Left kidney (tissue), 2 donors: ENCODE data around the gene ETF1. TPM values are rescaled to one million over a fixed set of nuclear protein-coding genes. Genes with fewer than 3 reads are reported as not detected.
"Not testable (repeated sequence)": the region's sequence is repeated elsewhere in the genome, so short reads cannot be mapped to it uniquely, and the experiment has no call there.

Experiments
- DNase-seq: peaks from one replicate; pipeline ENCODE4 v3.0.0-alpha.2; 2013
- polyA plus RNA-seq: library from polyadenylated mRNA; unstranded; fragments of 120-200 nt; gene quantifications from one replicate; pipeline ENCODE4 v1.2.1, GENCODE V29; 2013; ENCODE audit not compliant: insufficient read length

ETF1 gene
- polyA plus RNA-seq, 1 donor: 88.6 TPM

DNA sequence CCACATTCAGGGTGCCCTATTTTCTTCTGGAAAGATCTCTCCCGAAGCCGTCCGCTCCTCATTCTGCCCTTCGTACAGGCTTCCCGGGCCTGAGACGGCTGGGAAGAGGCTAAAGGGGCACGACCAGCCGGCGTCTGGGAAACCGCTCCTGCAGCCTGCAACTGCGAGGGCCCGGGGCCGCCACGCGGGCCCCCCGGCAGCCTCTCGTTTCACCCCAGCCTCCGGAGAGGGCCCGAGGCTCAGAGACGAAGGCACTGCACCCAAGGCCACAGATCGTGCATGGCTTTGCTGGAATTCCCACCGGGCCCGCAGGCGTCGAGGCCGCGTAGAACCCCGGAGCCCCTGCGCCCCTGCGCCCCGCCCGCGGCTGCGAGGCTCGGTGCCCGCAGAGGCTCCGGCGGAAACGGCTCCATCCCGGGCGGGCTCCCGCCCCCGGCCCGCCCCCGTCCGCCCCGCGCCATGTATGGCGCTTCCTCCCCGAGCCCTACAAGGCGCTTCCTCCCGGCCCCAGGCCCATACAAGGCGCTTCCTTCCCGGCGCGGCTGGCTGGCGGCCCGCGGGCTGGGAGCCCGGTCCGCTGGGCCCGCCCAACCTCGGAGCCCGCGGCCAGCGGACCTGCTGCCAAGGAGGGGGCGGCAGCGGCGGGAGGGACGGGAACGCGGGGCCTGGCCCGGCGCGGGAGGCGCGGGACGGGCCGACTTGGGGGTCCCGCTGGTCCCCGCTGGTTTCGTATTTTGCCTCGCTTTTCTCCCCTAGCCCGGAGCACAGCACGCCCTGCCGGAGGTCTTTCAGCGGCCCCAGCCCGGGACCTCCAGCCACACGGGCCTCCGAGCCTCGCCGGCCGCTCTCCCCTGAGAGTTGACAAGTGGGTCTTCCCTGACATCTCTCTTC is 51.1 kb downstream of the ETF1 start:
- DNase-seq: peak; percentile 87

DNA sequence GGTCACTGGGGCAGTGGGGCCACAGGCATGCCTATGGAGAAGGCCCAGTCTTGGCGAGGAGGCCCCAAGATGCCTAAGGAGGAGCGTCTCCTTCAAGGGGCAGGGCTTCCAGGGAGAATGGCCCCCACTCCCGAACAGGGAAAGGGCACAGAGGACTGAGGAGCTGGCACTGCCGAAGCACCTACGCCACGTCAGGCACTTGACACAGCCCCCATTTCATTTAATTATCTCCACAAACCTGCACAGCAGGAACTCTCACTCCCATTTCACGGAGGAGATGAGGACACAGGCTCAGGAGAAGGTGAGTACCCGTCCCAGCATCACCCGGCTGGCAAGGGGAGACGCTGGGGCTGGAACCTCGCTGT is 51.8 kb downstream of the ETF1 start:
- no peak for DNase-seq

DNA sequence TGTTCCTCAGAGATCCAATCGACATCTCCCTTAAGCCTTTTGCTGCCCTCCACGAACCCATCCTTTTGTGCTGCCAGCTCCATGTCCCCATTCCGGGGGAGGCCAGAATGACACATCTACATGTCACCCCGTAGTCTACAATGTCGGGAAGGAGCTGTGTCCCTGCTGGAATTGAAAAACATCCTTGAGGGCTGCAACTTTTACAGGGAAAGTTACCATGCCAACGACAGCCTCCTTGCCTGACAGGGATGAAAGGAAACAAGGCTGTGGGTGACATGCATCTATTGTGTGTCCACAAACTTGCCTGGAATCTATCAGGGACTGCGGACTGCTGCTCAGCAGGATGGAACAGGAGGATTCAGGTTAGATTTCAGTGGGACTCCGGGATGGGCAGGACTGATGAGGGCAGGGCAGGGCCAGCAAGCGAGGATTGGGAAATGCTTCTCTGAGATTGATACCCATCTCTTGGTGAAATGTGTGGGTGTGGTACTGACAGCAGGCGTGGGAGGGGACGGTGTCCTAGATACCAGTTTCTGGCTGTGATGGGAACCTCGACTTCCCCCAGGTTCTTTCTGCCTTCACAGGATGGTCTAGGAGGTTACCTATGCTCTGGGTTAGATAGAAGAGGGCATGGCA is 52.3 kb downstream of the ETF1 start:
- no peak for DNase-seq

DNA sequence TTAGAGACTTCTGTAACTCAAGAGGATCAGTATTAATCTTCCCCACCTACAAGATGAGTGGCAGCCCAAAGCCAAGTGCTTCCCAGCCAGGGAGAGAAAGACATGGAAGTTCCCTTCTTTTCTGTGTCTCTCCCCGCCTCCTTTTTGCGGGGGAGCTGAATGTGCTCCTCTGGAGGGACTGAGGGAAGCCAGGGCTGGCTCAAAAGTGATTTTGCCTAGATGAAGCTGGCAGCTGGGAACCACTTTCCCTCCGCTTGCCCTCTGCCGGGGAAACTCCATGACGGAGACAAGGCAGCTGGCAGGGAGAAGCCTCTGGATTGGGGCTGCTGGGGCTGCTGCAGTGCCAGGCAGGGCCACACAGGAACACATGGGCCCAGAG is 53.4 kb downstream of the ETF1 start:
- DNase-seq: no peak

DNA sequence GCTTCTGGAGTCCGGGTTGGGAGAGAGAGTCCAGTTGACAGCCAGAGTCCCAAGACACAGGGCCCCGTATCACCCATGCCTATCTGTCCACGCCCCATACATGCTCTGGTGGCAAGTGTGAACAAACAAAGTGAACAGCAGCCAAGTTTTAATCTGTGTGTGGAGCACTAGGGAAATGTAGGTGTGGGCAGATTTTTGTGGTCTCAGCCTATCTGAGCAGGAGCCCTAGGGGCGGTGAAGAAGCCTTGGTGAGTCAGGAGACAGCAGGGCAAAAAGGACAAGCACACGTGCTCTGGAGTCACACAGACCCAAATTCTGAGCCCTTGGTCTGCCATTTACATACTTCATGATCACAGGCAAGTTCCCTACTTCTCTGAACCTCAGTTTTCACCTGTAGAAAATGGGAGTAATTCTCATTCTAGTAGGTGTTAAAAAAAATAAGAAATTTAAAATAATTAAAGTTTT is 54.5 kb downstream of the ETF1 start:
- no peak for DNase-seq

DNA sequence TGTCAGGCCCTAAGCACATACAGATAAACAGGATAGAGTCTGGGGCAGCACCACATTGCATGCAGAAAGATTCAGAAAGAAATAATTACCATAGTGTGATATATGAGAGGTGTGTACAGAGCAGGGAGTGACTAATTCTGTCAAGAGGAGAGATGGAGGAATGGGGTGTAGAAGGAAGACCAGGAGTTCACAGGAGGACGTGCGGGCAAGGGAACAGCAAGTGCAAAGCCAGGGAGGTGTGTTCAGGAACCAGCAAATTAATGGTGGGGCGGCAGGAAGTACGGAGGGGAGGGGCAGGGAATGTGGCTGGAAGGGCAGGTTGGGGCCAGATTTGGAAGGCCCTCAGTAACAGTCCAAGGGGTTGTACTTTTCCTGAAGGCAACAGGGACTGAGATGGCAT is 60.4 kb downstream of the ETF1 start:
- DNase-seq: no peak

DNA sequence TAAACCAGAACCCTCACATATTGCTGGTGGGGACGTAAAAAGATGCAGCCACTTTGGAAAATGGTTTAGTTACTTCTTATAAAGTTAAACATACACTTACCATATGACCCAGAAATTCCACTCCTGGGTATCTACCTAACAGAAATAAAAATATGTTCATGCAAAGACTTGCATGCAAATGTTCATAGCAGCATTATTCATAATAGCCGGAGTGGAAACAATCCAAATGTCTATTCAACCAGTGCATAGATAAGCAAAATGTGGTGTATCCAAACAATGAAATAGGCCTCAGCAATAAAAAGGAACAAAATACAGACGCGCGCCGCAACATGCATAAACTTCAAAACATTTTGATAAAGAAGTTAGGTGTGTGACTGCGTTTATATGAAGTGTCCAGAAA is 66.1 kb downstream of the ETF1 start:
- DNase-seq: no peak

DNA sequence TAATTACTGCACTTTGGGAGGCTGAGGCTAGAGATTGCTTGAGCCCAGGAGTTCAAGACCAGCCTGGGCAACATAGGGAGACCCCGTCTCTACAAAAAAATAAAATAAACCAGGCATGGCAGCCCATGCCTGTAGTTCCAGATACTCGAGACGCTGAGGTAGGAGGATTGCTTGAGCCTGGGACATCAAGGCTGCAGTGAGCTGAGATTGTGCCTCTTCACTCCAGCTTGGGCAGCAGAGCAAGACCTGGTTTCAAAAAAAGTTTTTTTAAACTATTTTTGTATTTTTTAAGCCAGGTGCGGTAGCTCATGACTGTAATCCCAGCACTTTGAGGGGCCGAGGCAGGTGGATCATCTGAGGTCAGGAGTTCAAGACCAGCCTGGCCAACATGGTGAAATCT is 69.9 kb downstream of the ETF1 start:
- DNase-seq: not testable (repeated sequence)

DNA sequence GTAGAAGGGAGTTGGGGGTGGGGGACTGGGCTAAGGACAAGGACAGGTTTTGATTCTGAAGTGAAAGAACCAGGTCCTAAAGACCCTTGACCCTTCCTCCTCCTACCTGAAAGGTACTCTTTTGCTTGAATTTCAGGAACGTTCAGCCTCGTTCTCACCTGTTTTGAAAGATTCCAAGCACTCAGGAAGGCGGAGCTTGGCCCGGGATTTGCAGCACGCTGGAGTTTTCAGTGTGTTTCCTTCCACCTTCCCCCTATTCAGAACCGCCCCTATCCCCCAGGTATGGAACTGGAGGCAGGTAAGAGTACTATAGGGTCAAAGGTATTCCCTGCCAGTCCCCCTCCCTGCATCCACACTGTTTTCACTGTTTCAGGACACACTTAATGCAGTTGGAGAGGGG is 70.7 kb downstream of the ETF1 start:
- no peak for DNase-seq

DNA sequence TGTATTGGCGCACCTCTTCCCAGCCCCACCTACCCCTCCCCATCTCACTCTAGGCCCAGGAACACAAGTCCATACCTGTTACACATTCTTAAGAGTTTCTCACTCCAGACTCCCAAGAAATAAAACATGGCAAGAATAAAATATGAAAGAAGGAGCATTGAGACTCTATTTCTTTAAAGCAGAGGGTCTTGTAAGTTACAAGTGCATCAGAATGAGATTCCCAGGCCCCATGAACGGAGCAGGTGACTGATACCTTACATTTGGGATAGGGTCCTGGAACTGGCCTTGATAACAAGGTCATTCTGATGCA is 72.0 kb downstream of the ETF1 start:
- no peak for DNase-seq

DNA sequence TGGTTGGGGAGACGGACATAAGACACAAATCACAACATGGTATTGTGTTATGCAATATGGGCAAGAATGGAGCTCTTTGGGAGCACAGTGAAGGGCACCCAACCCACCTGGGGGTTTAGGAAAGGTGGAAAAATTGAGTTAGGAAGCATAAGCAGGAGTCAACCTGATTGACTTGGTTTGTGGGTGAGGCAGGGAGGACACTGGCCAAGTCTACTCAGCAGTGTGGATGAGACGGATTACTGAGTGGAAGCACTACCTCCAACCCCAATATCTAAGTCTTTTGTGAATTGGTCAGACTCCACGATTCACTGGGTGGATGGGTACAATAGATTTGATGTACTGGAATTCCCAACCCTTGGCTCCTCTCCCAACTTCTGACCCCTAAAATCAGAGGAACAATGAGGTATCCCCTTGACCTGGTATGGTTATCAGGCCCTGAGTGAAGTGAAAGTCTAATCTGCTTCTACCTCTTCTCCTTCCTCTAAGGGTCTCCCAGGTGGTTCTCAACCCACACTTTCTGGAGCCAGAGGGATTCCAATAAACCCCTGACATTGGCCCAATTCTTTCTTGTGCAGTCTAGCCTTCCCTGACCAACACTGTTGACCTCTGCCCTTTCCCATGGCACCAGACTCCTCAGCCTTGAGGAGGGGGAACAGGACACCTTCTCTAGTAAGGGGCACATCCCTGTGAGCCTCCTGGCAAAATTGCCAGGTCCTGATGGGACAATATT is 72.5 kb downstream of the ETF1 start:
- DNase-seq: no peak

DNA sequence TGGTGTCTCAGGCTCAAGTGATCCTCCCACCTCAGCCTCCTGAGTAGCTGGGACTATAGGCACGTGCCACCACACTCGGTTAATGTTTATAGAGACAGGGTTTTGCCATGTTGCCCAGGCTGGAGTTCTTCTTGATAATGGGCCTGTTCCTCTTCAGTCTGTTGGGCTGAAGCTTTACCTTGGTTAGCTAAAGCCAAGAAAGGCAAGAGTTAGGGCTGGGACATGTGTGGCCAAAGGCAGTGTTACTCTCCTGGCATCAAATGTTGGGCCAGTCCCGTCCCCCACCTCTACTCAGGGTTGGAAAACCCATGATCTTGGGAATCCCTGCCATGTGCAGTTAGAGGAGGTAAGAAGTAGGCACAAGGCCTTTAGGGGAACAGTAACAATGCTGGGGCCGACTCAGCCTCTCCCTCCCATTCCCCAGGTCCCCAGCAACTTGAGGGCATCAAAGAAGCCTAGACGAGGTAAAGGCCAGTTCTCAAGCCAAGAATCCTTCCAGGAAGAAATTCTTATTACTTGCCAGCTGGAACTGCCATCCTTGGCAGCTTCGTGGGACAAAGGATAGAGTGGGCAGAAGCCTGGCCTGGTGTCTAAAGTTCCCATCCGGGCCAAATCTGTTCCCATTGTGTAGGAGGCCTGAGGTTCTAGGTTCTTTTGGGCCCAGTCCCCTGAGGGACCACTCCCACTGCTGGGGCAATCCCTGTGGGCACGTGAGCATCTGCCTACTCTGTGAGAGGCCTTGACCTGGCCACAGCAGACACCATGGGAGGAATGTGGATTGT is 73.3 kb downstream of the ETF1 start:
- DNase-seq: no peak

DNA sequence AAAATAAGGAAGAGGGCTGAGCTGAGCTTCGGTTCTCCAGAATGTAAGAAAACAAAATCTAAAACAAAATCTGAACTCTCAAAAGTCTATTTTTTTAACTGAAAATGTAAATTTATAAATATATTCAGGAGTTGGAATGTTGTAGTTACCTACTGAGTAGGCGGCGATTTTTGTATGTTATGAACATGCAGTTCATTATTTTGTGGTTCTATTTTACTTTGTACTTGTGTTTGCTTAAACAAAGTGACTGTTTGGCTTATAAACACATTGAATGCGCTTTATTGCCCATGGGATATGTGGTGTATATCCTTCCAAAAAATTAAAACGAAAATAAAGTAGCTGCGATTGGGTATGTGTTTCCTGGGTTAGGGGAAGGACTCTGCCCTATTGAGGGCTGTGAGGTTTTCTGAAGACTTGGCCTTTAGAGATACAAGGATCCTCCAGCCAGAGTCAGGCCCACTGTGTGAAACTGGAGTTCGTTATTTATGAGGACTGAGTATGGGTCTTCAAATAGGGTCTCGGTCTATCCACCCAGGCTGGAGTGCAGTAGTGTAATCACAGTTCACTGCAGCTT is 74.0 kb downstream of the ETF1 start:
- no peak for DNase-seq

DNA sequence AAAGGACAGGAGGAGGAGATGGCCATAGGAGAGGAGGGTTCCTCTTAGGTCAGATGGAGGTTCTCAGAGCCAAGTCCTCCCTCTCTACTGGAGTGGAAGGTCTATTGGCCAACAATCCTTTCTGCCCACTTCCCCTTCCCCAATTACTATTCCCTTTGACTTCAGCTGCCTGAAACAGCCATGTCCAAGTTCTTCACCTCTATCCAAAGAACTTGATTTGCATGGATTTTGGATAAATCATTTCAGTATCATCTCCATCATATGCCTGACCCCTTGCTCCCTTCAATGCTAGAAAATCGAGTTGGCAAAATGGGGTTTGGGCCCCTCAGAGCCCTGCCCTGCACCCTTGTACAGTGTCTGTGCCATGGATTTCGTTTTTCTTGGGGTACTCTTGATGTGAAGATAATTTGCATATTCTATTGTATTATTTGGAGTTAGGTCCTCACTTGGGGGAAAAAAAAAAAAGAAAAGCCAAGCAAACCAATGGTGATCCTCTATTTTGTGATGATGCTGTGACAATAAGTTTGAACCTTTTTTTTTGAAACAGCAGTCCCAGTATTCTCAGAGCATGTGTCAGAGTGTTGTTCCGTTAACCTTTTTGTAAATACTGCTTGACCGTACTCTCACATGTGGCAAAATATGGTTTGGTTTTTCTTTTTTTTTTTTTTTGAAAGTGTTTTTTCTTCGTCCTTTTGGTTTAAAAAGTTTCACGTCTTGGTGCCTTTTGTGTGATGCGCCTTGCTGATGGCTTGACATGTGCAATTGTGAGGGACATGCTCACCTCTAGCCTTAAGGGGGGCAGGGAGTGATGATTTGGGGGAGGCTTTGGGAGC is 74.7 kb downstream of the ETF1 start:
- no peak for DNase-seq

DNA sequence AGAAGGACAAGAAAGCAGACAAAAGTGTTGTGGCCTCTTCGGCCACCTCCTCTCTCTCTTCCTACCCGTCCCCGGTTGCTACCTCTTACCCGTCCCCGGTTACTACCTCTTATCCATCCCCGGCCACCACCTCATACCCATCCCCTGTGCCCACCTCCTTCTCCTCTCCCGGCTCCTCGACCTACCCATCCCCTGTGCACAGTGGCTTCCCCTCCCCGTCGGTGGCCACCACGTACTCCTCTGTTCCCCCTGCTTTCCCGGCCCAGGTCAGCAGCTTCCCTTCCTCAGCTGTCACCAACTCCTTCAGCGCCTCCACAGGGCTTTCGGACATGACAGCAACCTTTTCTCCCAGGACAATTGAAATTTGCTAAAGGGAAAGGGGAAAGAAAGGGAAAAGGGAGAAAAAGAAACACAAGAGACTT is 75.3 kb downstream of the ETF1 start:
- no peak for DNase-seq

DNA sequence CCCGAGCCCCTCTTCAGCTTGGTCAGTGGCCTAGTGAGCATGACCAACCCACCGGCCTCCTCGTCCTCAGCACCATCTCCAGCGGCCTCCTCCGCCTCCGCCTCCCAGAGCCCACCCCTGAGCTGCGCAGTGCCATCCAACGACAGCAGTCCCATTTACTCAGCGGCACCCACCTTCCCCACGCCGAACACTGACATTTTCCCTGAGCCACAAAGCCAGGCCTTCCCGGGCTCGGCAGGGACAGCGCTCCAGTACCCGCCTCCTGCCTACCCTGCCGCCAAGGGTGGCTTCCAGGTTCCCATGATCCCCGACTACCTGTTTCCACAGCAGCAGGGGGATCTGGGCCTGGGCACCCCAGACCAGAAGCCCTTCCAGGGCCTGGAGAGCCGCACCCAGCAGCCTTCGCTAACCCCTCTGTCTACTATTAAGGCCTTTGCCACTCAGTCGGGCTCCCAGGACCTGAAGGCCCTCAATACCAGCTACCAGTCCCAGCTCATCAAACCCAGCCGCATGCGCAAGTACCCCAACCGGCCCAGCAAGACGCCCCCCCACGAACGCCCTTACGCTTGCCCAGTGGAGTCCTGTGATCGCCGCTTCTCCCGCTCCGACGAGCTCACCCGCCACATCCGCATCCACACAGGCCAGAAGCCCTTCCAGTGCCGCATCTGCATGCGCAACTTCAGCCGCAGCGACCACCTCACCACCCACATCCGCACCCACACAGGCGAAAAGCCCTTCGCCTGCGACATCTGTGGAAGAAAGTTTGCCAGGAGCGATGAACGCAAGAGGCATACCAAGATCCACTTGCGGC is 75.9 kb downstream of the ETF1 start:
- DNase-seq: no peak

DNA sequence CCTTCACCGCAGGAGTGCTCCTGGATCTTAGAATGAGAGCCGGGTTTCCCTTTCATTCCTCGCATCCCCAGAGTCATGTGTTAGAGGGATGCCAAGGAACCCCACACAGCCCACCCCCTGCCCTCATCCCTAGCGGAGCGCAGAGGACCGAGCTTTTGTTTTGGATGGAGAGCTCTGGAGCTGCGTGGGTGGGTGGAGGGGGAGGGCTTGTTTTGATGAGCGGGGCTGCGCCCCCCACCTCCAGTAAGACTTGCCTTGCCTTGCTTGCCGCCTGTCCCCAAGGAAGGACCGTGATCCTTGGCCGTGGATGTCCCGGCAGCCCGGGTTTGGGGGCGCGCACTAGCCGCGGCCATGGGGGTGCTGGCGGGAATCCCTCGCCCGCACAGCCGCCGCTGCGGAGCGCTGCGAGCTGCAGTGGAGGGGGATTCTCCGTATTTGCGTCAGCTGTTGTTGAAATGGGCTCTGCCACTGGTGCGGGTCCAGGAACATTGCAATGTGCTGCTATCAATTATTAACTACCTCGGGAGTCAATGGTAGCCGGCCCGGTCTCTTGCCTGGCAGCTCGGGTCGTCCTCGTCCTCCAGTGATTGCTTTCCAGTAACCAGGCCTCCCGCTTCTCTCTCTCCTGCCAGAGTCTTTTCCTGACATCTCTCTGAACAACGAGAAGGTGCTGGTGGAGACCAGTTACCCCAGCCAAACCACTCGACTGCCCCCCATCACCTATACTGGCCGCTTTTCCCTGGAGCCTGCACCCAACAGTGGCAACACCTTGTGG is 76.7 kb downstream of the ETF1 start:
- DNase-seq: no peak

DNA sequence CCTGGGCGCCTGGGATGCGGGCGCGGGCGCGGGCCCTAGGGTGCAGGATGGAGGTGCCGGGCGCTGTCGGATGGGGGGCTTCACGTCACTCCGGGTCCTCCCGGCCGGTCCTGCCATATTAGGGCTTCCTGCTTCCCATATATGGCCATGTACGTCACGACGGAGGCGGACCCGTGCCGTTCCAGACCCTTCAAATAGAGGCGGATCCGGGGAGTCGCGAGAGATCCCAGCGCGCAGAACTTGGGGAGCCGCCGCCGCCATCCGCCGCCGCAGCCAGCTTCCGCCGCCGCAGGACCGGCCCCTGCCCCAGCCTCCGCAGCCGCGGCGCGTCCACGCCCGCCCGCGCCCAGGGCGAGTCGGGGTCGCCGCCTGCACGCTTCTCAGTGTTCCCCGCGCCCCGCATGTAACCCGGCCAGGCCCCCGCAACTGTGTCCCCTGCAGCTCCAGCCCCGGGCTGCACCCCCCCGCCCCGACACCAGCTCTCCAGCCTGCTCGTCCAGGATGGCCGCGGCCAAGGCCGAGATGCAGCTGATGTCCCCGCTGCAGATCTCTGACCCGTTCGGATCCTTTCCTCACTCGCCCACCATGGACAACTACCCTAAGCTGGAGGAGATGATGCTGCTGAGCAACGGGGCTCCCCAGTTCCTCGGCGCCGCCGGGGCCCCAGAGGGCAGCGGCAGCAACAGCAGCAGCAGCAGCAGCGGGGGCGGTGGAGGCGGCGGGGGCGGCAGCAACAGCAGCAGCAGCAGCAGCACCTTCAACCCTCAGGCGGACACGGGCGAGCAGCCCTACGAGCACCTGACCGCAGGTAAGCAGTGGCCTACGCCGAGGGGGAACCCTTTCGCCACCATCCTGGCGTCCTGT is 77.5 kb downstream of the ETF1 start, which contains the start of gene EGR1:
EGR1 (plus strand) TSS at position 219 of the 864 bp plus-strand sequence; CDS start at position 502, 283 bp downstream.
- peak; percentile 95 for DNase-seq
